Measurements from ENCODE around the gene SETD4.
A peak's percentile ranks its signal among the peaks of the same experiment; 100 is the strongest.

The SETD4 gene

GRCh38 chr21:36068748-36069398 lies 8.5 kb upstream of the SETD4 start:
- no peaks in the 10 kb centered on the region for H3K9me2 ChIP-seq (replicated peaks; ENCODE audit: insufficient read depth, low read length)
- no peaks in the 10 kb centered on the region for H3K79me2 ChIP-seq (ENCODE audit: low read length)
- no peak for DNase-seq
- peaks cover 6% of the 10 kb centered on the region; the same call in 1 of the 2 replicates for H3K9me3 ChIP-seq (replicated peaks; ENCODE audit: insufficient read depth, low read length)
- peaks cover 14% of the 10 kb centered on the region; the same call in 1 of the 2 replicates for H3K27me3 ChIP-seq (replicated peaks; ENCODE audit: insufficient read depth, low read length)
- no peak overlapping the region for H3K4me2 ChIP-seq (ENCODE audit: low read depth, low read length)
- no peaks in the 10 kb centered on the region for H3F3A ChIP-seq (ENCODE audit: insufficient read depth, low read length)
- H2AFZ ChIP-seq (ENCODE audit: low read length), result peak overlapping the region; percentile 96
- no peak overlapping the region for H3K9ac ChIP-seq (ENCODE audit: low read length)
- no peak overlapping the region for H3K27ac ChIP-seq (ENCODE audit: low read length)
- H3K4me3 ChIP-seq (ENCODE audit: low read length), result no peak overlapping the region
- H3K36me3 ChIP-seq (replicated peaks; ENCODE audit: insufficient read depth, low read length), result no peaks in the 10 kb centered on the region
- H3K4me1 ChIP-seq (ENCODE audit: low read length), result peaks cover 12% of the 10 kb centered on the region
- H4K20me1 ChIP-seq (ENCODE audit: insufficient read depth, low read length), result no peaks in the 10 kb centered on the region
- TF ChIP-seq EZH2 (optimal IDR thresholded peaks at IDR 0.05; ENCODE audit: low read depth, low read length), result no peak
- no peak for TF ChIP-seq EZH2phosphoT487 (IDR thresholded peaks at IDR 0.05; ENCODE audit: low read length)
- no peak for TF ChIP-seq CTCF (IDR thresholded peaks at IDR 0.05; ENCODE audit: low read length)

GRCh38 chr21:36065497-36066036 lies 5.2 kb upstream of the SETD4 start:
- Histone ChIP-seq H4K20me1 (ENCODE audit: insufficient read depth, low read length) (no peaks in the 10 kb centered on the region), H2AFZ (ENCODE audit: low read length) (no peak overlapping the region), H3K4me1 (ENCODE audit: low read length) (peaks cover 16% of the 10 kb centered on the region), H3K4me2 (ENCODE audit: low read depth, low read length) (no peak overlapping the region), H3K4me3 (ENCODE audit: low read length) (no peak overlapping the region), H3K36me3 (replicated peaks; ENCODE audit: insufficient read depth, low read length) (no peaks in the 10 kb centered on the region), H3K27ac (ENCODE audit: low read length) (no peak overlapping the region), H3K9me3 (replicated peaks; ENCODE audit: insufficient read depth, low read length) (peaks cover 6% of the 10 kb centered on the region; the same call in 1 of the 2 replicates), H3K79me2 (ENCODE audit: low read length) (no peaks in the 10 kb centered on the region), H3K27me3 (replicated peaks; ENCODE audit: insufficient read depth, low read length) (peaks cover 14% of the 10 kb centered on the region; the same call in 1 of the 2 replicates), H3F3A (ENCODE audit: insufficient read depth, low read length) (no peaks in the 10 kb centered on the region), H3K9ac (ENCODE audit: low read length) (no peak overlapping the region), H3K9me2 (replicated peaks; ENCODE audit: insufficient read depth, low read length) (no peaks in the 10 kb centered on the region)
- no peak for TF ChIP-seq CTCF (IDR thresholded peaks at IDR 0.05; ENCODE audit: low read length)
- TF ChIP-seq EZH2 (optimal IDR thresholded peaks at IDR 0.05; ENCODE audit: low read depth, low read length), result no peak
- TF ChIP-seq EZH2phosphoT487 (IDR thresholded peaks at IDR 0.05; ENCODE audit: low read length), result no peak
- no peak for DNase-seq

- Histone ChIP-seq H3K36me3 (replicated peaks; ENCODE audit: insufficient read depth, low read length) (no peaks in the 10 kb centered on the region), H3F3A (ENCODE audit: insufficient read depth, low read length) (peaks cover 10% of the 10 kb centered on the region), H3K9ac (ENCODE audit: low read length) (no peak overlapping the region), H3K9me3 (replicated peaks; ENCODE audit: insufficient read depth, low read length) (peaks cover 4% of the 10 kb centered on the region; the same call in 1 of the 2 replicates), H3K9me2 (replicated peaks; ENCODE audit: insufficient read depth, low read length) (no peaks in the 10 kb centered on the region), H4K20me1 (ENCODE audit: insufficient read depth, low read length) (no peaks in the 10 kb centered on the region), H3K27me3 (replicated peaks; ENCODE audit: insufficient read depth, low read length) (peaks cover 14% of the 10 kb centered on the region; the same call in 1 of the 2 replicates), H3K4me1 (ENCODE audit: low read length) (peaks cover 8% of the 10 kb centered on the region; the same call in 1 of the 2 replicates), H3K4me3 (ENCODE audit: low read length) (no peak overlapping the region), H3K27ac (ENCODE audit: low read length) (no peak overlapping the region), H3K79me2 (ENCODE audit: low read length) (peaks cover 5% of the 10 kb centered on the region), H2AFZ (ENCODE audit: low read length) (no peak overlapping the region), H3K4me2 (ENCODE audit: low read depth, low read length) (no peak overlapping the region)
- no peak for DNase-seq
- TF ChIP-seq CTCF (IDR thresholded peaks at IDR 0.05; ENCODE audit: low read length), result no peak
- no peak for TF ChIP-seq EZH2 (optimal IDR thresholded peaks at IDR 0.05; ENCODE audit: low read depth, low read length)
- TF ChIP-seq EZH2phosphoT487 (IDR thresholded peaks at IDR 0.05; ENCODE audit: low read length), result no peak
Measured at GRCh38 chr21:36064085-36064460, 3.7 kb upstream of the SETD4 start.
